ENCODE measurements around the gene ERCC4. TPM values are rescaled to one million over a fixed set of nuclear protein-coding genes. Genes with fewer than 3 reads are reported as not detected.

The ERCC4 gene
- total and polyA plus RNA-seq, 2 experiments from 2014 or later = 5.4 to 21.6 TPM

- H3K9me3 Mint-ChIP-seq = peaks cover 28% of the 10 kb centered on the region
- H3K4me2 ChIP-seq = no peak overlapping the region
- H4K20me1 ChIP-seq (replicated peaks; ENCODE audit: insufficient read depth) = no peaks in the 10 kb centered on the region
- no peaks in the 10 kb centered on the region for H3F3A ChIP-seq (replicated peaks; ENCODE audit: low read depth)
- no peaks in the 10 kb centered on the region for H3K36me3 ChIP-seq (ENCODE audit: insufficient read depth)
- no peak overlapping the region for H3K27ac ChIP-seq (ENCODE audit: low read depth)
- H3K4me1 Mint-ChIP-seq = peaks cover 11% of the 10 kb centered on the region
- DNase-seq (ENCODE audit: low spot score) (no peak), ATAC-seq (no peak)
- H3K4me1 ChIP-seq (ENCODE audit: insufficient read depth) = no peaks in the 10 kb centered on the region
- H3K27me3 Mint-ChIP-seq (ENCODE audit: insufficient read depth, low read depth, poor library complexity) = peaks cover 1% of the 10 kb centered on the region
- no peak overlapping the region for H3K4me3 ChIP-seq
- H3K9me2 ChIP-seq (ENCODE audit: insufficient read depth) = 0 out of 2 replicates have a peak, but pooled peaks cover 2% of the 10 kb centered on the region
- H2AFZ ChIP-seq = no peak overlapping the region
- H3K27ac Mint-ChIP-seq = no peak overlapping the region
- H3K79me2 ChIP-seq (replicated peaks; ENCODE audit: insufficient read depth) = no peaks in the 10 kb centered on the region
- TF ChIP-seq EZH2phosphoT487 (IDR thresholded peaks at IDR 0.05; ENCODE audit: unreplicated experiment) (no peak), ZNF462 (CRISPR knock-in tag; IDR thresholded peaks at IDR 0.05) (no peak), STAT1 (IDR thresholded peaks at IDR 0.05; ENCODE audit: unreplicated experiment) (no peak), CTCF (conservative IDR thresholded peaks at IDR 0.05; ENCODE audit: low read depth in 2 of 2) (no peak), REST (IDR thresholded peaks at IDR 0.05; ENCODE audit: unreplicated experiment) (no peak), ZNF331 (CRISPR knock-in tag; IDR thresholded peaks at IDR 0.05; ENCODE audit: low read depth) (no peak)
- no peak overlapping the region for H3K4me3 Mint-ChIP-seq
- H3K27me3 ChIP-seq (ENCODE audit: insufficient read depth) = no peaks in the 10 kb centered on the region
- peaks cover 19% of the 10 kb centered on the region; the same call in 2 of the 3 replicates for H3K36me3 Mint-ChIP-seq (ENCODE audit: low read depth)
Measured at GRCh38 chr16:13913374-13914292, 6.3 kb upstream of the ERCC4 start.

Measured in GM23338 (cell line).